ES-I3 (cell line): ENCODE measurements around the gene NSUN2.
A peak's percentile ranks its signal among the peaks of the same experiment; 100 is the strongest.

Experiments used
- H3K36me3 ChIP-seq: 2 replicates; pipeline ENCODE4 v1.6.1; 2013; ENCODE audit warnings: mild to moderate bottlenecking, low read length, control low read depth, moderate library complexity; ENCODE audit not compliant: insufficient read depth
- H3K4me1 ChIP-seq: 2 replicates; pipeline ENCODE4 v1.6.1; 2013; ENCODE audit warnings: mild to moderate bottlenecking, control low read depth, low read length; ENCODE audit not compliant: insufficient read depth
- H3K9ac ChIP-seq: 2 replicates; pipeline ENCODE4 v1.6.1; 2013; ENCODE audit warnings: low read depth, mild to moderate bottlenecking, low read length, moderate library complexity
- H3K9me3 ChIP-seq: 2 replicates; pipeline ENCODE4 v1.6.1; 2013; ENCODE audit warnings: mild to moderate bottlenecking, low read length, moderate library complexity; ENCODE audit not compliant: control insufficient read depth, insufficient read depth

The NSUN2 gene

DNA sequence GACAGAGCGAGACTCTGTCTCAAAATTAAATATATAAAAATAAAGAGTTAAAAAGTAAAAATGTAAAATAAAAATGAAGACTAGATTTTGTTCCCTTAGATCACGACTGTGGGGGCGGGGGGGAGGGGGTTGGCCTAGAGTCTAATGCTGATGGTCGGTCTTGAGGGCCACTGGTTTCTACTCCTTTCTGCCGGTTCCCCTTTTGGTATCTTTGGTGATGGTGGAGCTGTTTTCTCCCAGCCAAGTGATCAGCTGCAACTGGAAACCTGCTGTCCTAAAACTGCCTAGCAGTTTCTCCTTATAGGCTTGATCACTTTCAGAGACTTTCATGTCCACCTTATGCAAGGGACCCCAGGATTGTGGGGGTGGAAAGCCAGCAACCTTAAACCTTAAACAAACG, 1.5 kb upstream of the NSUN2 start:
- no peaks in the 10 kb centered on the region for H3K9me3 ChIP-seq
- H3K36me3 ChIP-seq, result peaks cover 11% of the 10 kb centered on the region; the same call in 1 of the 2 replicates
- peak overlapping the region; percentile 70 for H3K9ac ChIP-seq
- peaks cover 3% of the 10 kb centered on the region; the same call in 1 of the 2 replicates for H3K4me1 ChIP-seq

GRCh38 chr5:6633469-6634245, 813 bp upstream of the NSUN2 start:
- Histone ChIP-seq H3K36me3 (peaks cover 15% of the 10 kb centered on the region), H3K9me3 (no peaks in the 10 kb centered on the region), H3K9ac (peak overlapping the region; percentile 70), H3K4me1 (peaks cover 3% of the 10 kb centered on the region; the same call in 1 of the 2 replicates)

GRCh38 chr5:6632324-6632887, 438 bp downstream of the NSUN2 start:
- H3K9ac ChIP-seq, result peak overlapping the region; percentile 70
- H3K36me3 ChIP-seq, result peaks cover 15% of the 10 kb centered on the region
- H3K9me3 ChIP-seq, result no peaks in the 10 kb centered on the region
- peaks cover 3% of the 10 kb centered on the region; the same call in 1 of the 2 replicates for H3K4me1 ChIP-seq

DNA sequence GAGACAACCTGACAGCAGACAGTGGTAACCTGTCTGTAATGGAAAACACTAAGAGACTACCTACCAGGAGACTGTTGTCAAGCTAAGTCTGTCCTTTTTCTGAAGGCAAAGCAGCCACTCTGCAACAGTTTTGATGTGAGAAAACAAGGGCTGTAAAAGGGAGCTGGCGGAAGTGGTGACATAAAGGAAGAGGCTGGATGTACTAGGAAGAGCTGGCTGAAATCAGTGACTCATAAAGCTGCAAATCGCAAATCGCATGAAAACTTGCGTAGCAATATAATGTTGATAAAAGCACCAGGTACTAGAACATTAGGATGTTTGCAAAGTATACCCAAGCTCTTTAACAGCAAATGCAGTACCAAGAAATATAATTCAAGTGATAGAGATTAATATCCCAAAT, 1.4 kb downstream of the NSUN2 start:
- H3K4me1 ChIP-seq, result peaks cover 3% of the 10 kb centered on the region; the same call in 1 of the 2 replicates
- 0 out of 2 replicates have a peak overlapping the region, but pooled peaks have one; percentile 70 for H3K9ac ChIP-seq
- H3K9me3 ChIP-seq, result no peaks in the 10 kb centered on the region
- H3K36me3 ChIP-seq, result peaks cover 15% of the 10 kb centered on the region

GRCh38 chr5:6626508-6626907, 6.3 kb downstream of the NSUN2 start:
- no peak overlapping the region for H3K9ac ChIP-seq
- H3K9me3 ChIP-seq, result no peaks in the 10 kb centered on the region
- peaks cover 2% of the 10 kb centered on the region; the same call in 1 of the 2 replicates for H3K4me1 ChIP-seq
- peaks cover 39% of the 10 kb centered on the region for H3K36me3 ChIP-seq

- Histone ChIP-seq H3K9me3 (no peaks in the 10 kb centered on the region), H3K9ac (no peak overlapping the region), H3K4me1 (no peaks in the 10 kb centered on the region), H3K36me3 (peaks cover 41% of the 10 kb centered on the region)
These were observed 8.9 kb downstream of the NSUN2 start for GRCh38 chr5:6623941-6624340.

GRCh38 chr5:6623228-6623627, 9.6 kb downstream of the NSUN2 start:
- H3K9me3 ChIP-seq, result no peaks in the 10 kb centered on the region
- no peaks in the 10 kb centered on the region for H3K4me1 ChIP-seq
- no peak overlapping the region for H3K9ac ChIP-seq
- peaks cover 45% of the 10 kb centered on the region for H3K36me3 ChIP-seq

- H3K4me1 ChIP-seq, result no peaks in the 10 kb centered on the region
- H3K9ac ChIP-seq, result no peak overlapping the region
- peaks cover 58% of the 10 kb centered on the region for H3K36me3 ChIP-seq
- H3K9me3 ChIP-seq, result no peaks in the 10 kb centered on the region
These were observed 16.2 kb downstream of the NSUN2 start for GRCh38 chr5:6616632-6617031.

- Histone ChIP-seq H3K9ac (no peak overlapping the region), H3K4me1 (no peaks in the 10 kb centered on the region), H3K9me3 (no peaks in the 10 kb centered on the region), H3K36me3 (peaks cover 60% of the 10 kb centered on the region)
These were observed 17.6 kb downstream of the NSUN2 start for GRCh38 chr5:6615034-6615815.

DNA sequence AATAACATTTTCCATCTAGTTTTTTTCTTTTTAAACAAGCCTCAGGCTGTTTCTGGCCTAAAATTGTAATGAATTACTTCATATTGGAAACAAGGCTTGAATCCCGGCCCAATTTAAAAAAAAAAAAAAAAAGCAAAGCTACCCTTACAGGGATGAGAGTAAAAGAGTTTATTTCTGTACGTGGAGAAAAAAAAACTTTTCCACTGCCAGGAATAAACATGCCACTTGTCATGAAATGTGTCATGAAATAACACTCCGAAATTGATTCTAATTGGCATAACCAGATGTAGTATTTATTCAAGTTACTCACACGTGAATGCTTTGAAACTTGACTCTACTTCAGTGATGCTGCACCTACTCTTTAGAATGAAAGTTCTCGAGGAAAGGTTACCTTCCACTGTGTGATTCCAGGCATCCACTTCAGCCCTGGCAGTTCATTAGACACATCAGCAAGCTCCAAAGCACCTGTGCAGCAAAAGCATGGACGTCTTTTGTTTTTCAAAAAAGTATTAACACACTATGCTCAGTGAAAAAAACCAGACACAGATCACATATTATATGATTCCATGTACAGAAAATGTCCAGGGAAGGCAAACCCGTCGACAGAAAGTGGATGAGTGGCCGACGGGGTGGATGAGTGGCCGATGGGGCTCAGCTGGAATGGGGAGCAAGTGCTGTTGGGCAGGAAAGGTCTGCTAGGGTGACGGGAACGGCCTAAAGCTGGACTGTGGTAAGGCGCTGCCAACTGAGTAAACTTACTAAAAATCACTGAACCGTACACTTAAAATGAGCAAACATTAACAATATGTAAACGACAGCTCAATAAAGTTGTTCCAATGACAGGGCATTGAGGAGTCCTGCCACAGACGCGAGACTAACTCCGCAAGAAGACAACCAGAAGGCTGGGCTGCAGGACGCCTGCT, 21.2 kb downstream of the NSUN2 start:
- no peak overlapping the region for H3K9ac ChIP-seq
- H3K9me3 ChIP-seq, result no peaks in the 10 kb centered on the region
- H3K36me3 ChIP-seq, result peaks cover 68% of the 10 kb centered on the region
- no peaks in the 10 kb centered on the region for H3K4me1 ChIP-seq

- Histone ChIP-seq H3K9me3 (no peaks in the 10 kb centered on the region), H3K9ac (no peak overlapping the region), H3K4me1 (no peaks in the 10 kb centered on the region), H3K36me3 (peaks cover 68% of the 10 kb centered on the region)
These were observed 24.8 kb downstream of the NSUN2 start for GRCh38 chr5:6608016-6608415.

- peaks cover 69% of the 10 kb centered on the region for H3K36me3 ChIP-seq
- H3K4me1 ChIP-seq, result no peaks in the 10 kb centered on the region
- H3K9ac ChIP-seq, result no peak overlapping the region
- no peaks in the 10 kb centered on the region for H3K9me3 ChIP-seq
These were observed 25.3 kb downstream of the NSUN2 start for GRCh38 chr5:6607559-6607936.

GRCh38 chr5:6606884-6607558, 25.8 kb downstream of the NSUN2 start:
- peaks cover 68% of the 10 kb centered on the region for H3K36me3 ChIP-seq
- no peaks in the 10 kb centered on the region for H3K9me3 ChIP-seq
- no peaks in the 10 kb centered on the region for H3K4me1 ChIP-seq
- no peak overlapping the region for H3K9ac ChIP-seq
